GM18498 (cell line): ENCODE data around the gene NPHP4.

Experiments
- ATAC-seq: cut with Tn5 transposase; IDR thresholded peaks from one replicate; pipeline ENCODE4 v1.9.1; 2021; ENCODE audit warnings: mild to moderate bottlenecking, moderate library complexity; ENCODE audit not compliant: unreplicated experiment

NPHP4 gene

GRCh38 chr1:6004412-6005123 is 12.3 kb upstream of the NPHP4 start:
- no peak for ATAC-seq

- ATAC-seq, result no peak
Observed at GRCh38 chr1:6003568-6004411, 11.6 kb upstream of the NPHP4 start.

- no peak for ATAC-seq
Observed at GRCh38 chr1:6002714-6003501, 10.7 kb upstream of the NPHP4 start.

- no peak for ATAC-seq
Observed at GRCh38 chr1:6001992-6002576, 9.9 kb upstream of the NPHP4 start.

- no peak for ATAC-seq
Observed at GRCh38 chr1:6000444-6001288, 8.4 kb upstream of the NPHP4 start.

- no peak for ATAC-seq
Observed at GRCh38 chr1:5999711-6000443, 7.7 kb upstream of the NPHP4 start.

GRCh38 chr1:5998906-5999301 is 6.7 kb upstream of the NPHP4 start:
- no peak for ATAC-seq

- ATAC-seq, result no peak
Observed at GRCh38 chr1:5998051-5998905, 6.1 kb upstream of the NPHP4 start.

GRCh38 chr1:5997316-5997715 is 5.1 kb upstream of the NPHP4 start:
- ATAC-seq, result no peak

- ATAC-seq, result no peak
Observed at GRCh38 chr1:5996641-5997270, 4.5 kb upstream of the NPHP4 start.

GRCh38 chr1:5995871-5996630 is 3.8 kb upstream of the NPHP4 start:
- ATAC-seq, result no peak

- ATAC-seq, result no peak
Observed at GRCh38 chr1:5994713-5995621, 2.7 kb upstream of the NPHP4 start.

- no peak for ATAC-seq
Observed at GRCh38 chr1:5993556-5994491, 1.6 kb upstream of the NPHP4 start.

- peak; percentile 1 for ATAC-seq
Observed at GRCh38 chr1:5992814-5993555, 760 bp upstream of the NPHP4 start.
